Left kidney (tissue), 2 donors: ENCODE results near the gene RNF215. TPM values are rescaled to one million over a fixed set of nuclear protein-coding genes. Genes with fewer than 3 reads are reported as not detected.

Experiments used
- DNase-seq: peaks from one replicate; pipeline ENCODE4 v3.0.0-alpha.2; 2013
- polyA plus RNA-seq: library from polyadenylated mRNA; unstranded; fragments of 120-200 nt; gene quantifications from one replicate; pipeline ENCODE4 v1.2.1, GENCODE V29; 2013; ENCODE audit not compliant: insufficient read length

RNF215 gene
- polyA plus RNA-seq, 1 donor = 22.2 TPM

GRCh38 chr22:30332994-30333706 is 54.1 kb downstream of the RNF215 start:
- DNase-seq = no peak

GRCh38 chr22:30332551-30332950 is 54.7 kb downstream of the RNF215 start:
- DNase-seq = no peak

Other genes with a start within 250 kb of the RNF215 start
- 1.6 TPM for gene LIF, start 140.7 kb downstream of the RNF215 start, polyA plus RNA-seq
- not detected for gene OSM, start 120.6 kb downstream of the RNF215 start, polyA plus RNA-seq
- 8.3 TPM for gene CASTOR1, start 97.9 kb downstream of the RNF215 start, polyA plus RNA-seq
- 12.9 TPM for gene TBC1D10A, start 60.5 kb downstream of the RNF215 start, polyA plus RNA-seq
- gene SF3A1, start 30.5 kb downstream of the RNF215 start, polyA plus RNA-seq = 134 TPM
- 5.5 TPM for gene CCDC157, start 30.4 kb downstream of the RNF215 start, polyA plus RNA-seq
- 7.0 TPM for gene SEC14L2, start 9.6 kb upstream of the RNF215 start, polyA plus RNA-seq
- 7.8 TPM for gene MTFP1, start 38.4 kb upstream of the RNF215 start, polyA plus RNA-seq
- gene SEC14L3, start 84.6 kb upstream of the RNF215 start, polyA plus RNA-seq = not detected
- gene SEC14L4, start 118.3 kb upstream of the RNF215 start, polyA plus RNA-seq = 1.1 TPM
- 11.4 TPM for gene SEC14L6, start 159.3 kb upstream of the RNF215 start, polyA plus RNA-seq
- gene GAL3ST1, start 187.3 kb upstream of the RNF215 start, polyA plus RNA-seq = 23.8 TPM
- 73.1 TPM for gene PES1, start 204.5 kb upstream of the RNF215 start, polyA plus RNA-seq
- gene TCN2, start 219.8 kb upstream of the RNF215 start, polyA plus RNA-seq = 65.2 TPM
- gene SLC35E4, start 248.4 kb upstream of the RNF215 start, polyA plus RNA-seq = 1.3 TPM